ENCODE measurements around the gene B4GALT5. TPM values are rescaled to one million over a fixed set of nuclear protein-coding genes. Genes with fewer than 3 reads are reported as not detected.
"Not testable (repeated sequence)": the region's sequence is repeated elsewhere in the genome, so short reads cannot be mapped to it uniquely, and the experiment has no call there.

B4GALT5 gene
- total RNA-seq, 4 donors from 2014 or later: 4.2 to 10.3 (median 7.1) TPM

GRCh38 chr20:49620364-49621240, 93.1 kb downstream of the B4GALT5 start:
- intact Hi-C loops (cut with DNase I; ENCODE audit: low total_unique reads): no loop called here
- DNase-seq (ENCODE audit: low spot score in 2 of 2): no peak
- 70 to 77% methylated on average over 12 of the region's 12 CpGs for WGBS, 2 donors
- no peak for TF ChIP-seq POLR2A (IDR thresholded peaks at IDR 0.05)
- H3K4me3 ChIP-seq (ENCODE audit: low read depth, poor library complexity, severe bottlenecking): no peak overlapping the region

- TF ChIP-seq CTCF (IDR thresholded peaks at IDR 0.05) (peak in 1 of 3 donors; percentile 36), POLR2A (IDR thresholded peaks at IDR 0.05) (no peak)
- no peak overlapping the region for H3K4me3 ChIP-seq (ENCODE audit: low read depth, poor library complexity, severe bottlenecking)
- intact Hi-C loops (cut with DNase I; ENCODE audit: low total_unique reads): no loop called here
- WGBS, 2 donors: 90 to 96% methylated on average over 4 of the region's 4 CpGs
- DNase-seq (ENCODE audit: low spot score in 2 of 2): no peak
Measured at GRCh38 chr20:49619113-49620048, 94.3 kb downstream of the B4GALT5 start.

GRCh38 chr20:49618289-49618688, 95.4 kb downstream of the B4GALT5 start:
- WGBS, 2 donors: 30 to 42% methylated on average over 2 of the region's 2 CpGs
- no peak for TF ChIP-seq POLR2A (IDR thresholded peaks at IDR 0.05)
- H3K4me3 ChIP-seq (ENCODE audit: low read depth, poor library complexity, severe bottlenecking): no peak overlapping the region
- intact Hi-C loops (cut with DNase I; ENCODE audit: low total_unique reads): no loop called here
- DNase-seq (ENCODE audit: low spot score in 2 of 2): no peak

- H3K4me3 ChIP-seq (ENCODE audit: low read depth, poor library complexity, severe bottlenecking); DNase-seq (ENCODE audit: low spot score in 2 of 2); intact Hi-C loops (cut with DNase I; ENCODE audit: low total_unique reads): not testable (repeated sequence)
- WGBS, 2 donors: 58% methylated on average over 2 of the region's 3 CpGs
Measured at GRCh38 chr20:49617394-49617793, 96.3 kb downstream of the B4GALT5 start.

- TF ChIP-seq POLR2A (IDR thresholded peaks at IDR 0.05) (no peak), CTCF (IDR thresholded peaks at IDR 0.05) (no peak)
- DNase-seq (ENCODE audit: low spot score in 2 of 2): no peak
Measured at GRCh38 chr20:49616154-49617007, 97.3 kb downstream of the B4GALT5 start.

GRCh38 chr20:49615401-49616153, 98.1 kb downstream of the B4GALT5 start:
- H3K4me3 ChIP-seq (ENCODE audit: low read depth, poor library complexity, severe bottlenecking): no peak overlapping the region
- intact Hi-C loops (cut with DNase I; ENCODE audit: low total_unique reads): no loop called here
- TF ChIP-seq CTCF (IDR thresholded peaks at IDR 0.05): no peak
- TF ChIP-seq POLR2A (IDR thresholded peaks at IDR 0.05): no peak
- no peak for DNase-seq (ENCODE audit: low spot score in 2 of 2)
- whole genome bisulfite sequencing, 2 donors: 49 to 52% methylated on average over 14 to 15 of the region's 15 CpGs

More at GRCh38 chr20:49616154-49617007, 97.3 kb downstream of the B4GALT5 start:
- intact Hi-C loops (cut with DNase I; ENCODE audit: low total_unique reads): no loop called here
- H3K4me3 ChIP-seq (ENCODE audit: low read depth, poor library complexity, severe bottlenecking): no peak overlapping the region
- WGBS, 2 donors: 83 to 91% methylated on average over 9 to 11 of the region's 11 CpGs

GRCh38 chr20:49615051-49615400, 98.7 kb downstream of the B4GALT5 start:
- DNase-seq (ENCODE audit: low spot score in 2 of 2); intact Hi-C loops (cut with DNase I; ENCODE audit: low total_unique reads); H3K4me3 ChIP-seq (ENCODE audit: low read depth, poor library complexity, severe bottlenecking): not testable (repeated sequence)
- WGBS, 2 donors: 92 to 100% methylated on average over 6 to 8 of the region's 8 CpGs

Data from lower leg skin (tissue), 4 donors.